Colonic mucosa (tissue), 4 donors: ENCODE data around the gene RAP2A. TPM values are rescaled to one million over a fixed set of nuclear protein-coding genes. Genes with fewer than 3 reads are reported as not detected.

Experiments used
- DNase-seq: peaks from one replicate; pipeline ENCODE4 v3.0.0-alpha.2; 2020
- H3K27ac ChIP-seq: fragments of 200-600 bp; one replicate; pipeline ENCODE4 v1.8.0; 2021
- H3K27me3 ChIP-seq: fragments of 200-600 bp; one replicate; pipeline ENCODE4 v1.8.0; 2021
- H3K36me3 ChIP-seq: fragments of 200-600 bp; one replicate; pipeline ENCODE4 v1.8.0; 2021
- H3K4me1 ChIP-seq: fragments of 200-600 bp; one replicate; pipeline ENCODE4 v1.8.0; 2021; ENCODE audit warnings: mild to moderate bottlenecking
- H3K4me3 ChIP-seq: fragments of 200-600 bp; one replicate; pipeline ENCODE4 v1.8.0; 2021
- H3K9ac ChIP-seq, 2 donors: one replicate each; pipeline ENCODE4 v1.7.0; 2013; ENCODE audit warnings: control low read depth in 2 of 2, low read depth in 2 of 2, low read length in 2 of 2
- H3K9me3 ChIP-seq: fragments of 200-600 bp; one replicate; pipeline ENCODE4 v1.8.0; 2021
- CTCF ChIP-seq: fragments of 200-600 bp; IDR thresholded peaks from one replicate; pipeline ENCODE4 v1.8.0; 2022; ENCODE audit warnings: antibody characterized with exemption, mild to moderate bottlenecking
- intact Hi-C: fragments of 100-400 bp; cut with DNase I; formaldehyde crosslinking; loops from one replicate; pipeline ENCODE4 v1.14.1; 2022
- total RNA-seq, 2 donors: library from RNA; stranded (reverse); fragmentation: NEBNext Ultra II Directional in 1 of 2; extraction: Animal tissue kit (Norgen Biotek cat#: 25700) in 1 of 2; gene quantifications; one replicate each; pipeline ENCODE4 v1.2.1, GENCODE V29; 2021
- donor health status: healthy.
- donor health status: DM: no; HTN: no; CAD: no.
- donor health status: DM: no; HTN: no; CAD: no.

RAP2A gene
- total RNA-seq, 2 donors from 2014 or later = 35.9 to 38.2 TPM

GRCh38 chr13:97475011-97475410 lies 41.0 kb downstream of the RAP2A start:
- Histone ChIP-seq H3K27me3 (no peaks in the 10 kb centered on the region), H3K36me3 (no peaks in the 10 kb centered on the region), H3K27ac (no peak overlapping the region), H3K9me3 (no peaks in the 10 kb centered on the region), H3K9ac (no peak overlapping the region), H3K4me3 (no peak overlapping the region), H3K4me1 (no peaks in the 10 kb centered on the region)
- no peak for DNase-seq
- no peak for TF ChIP-seq CTCF
- intact Hi-C loops = no loop called here

- H3K4me3 ChIP-seq = no peak overlapping the region
- H3K9me3 ChIP-seq = no peaks in the 10 kb centered on the region
- H3K27me3 ChIP-seq = no peaks in the 10 kb centered on the region
- no peaks in the 10 kb centered on the region for H3K36me3 ChIP-seq
- intact Hi-C loops = no loop called here
- H3K9ac ChIP-seq = no peak overlapping the region
- no peaks in the 10 kb centered on the region for H3K4me1 ChIP-seq
- DNase-seq = no peak
- TF ChIP-seq CTCF = no peak
- H3K27ac ChIP-seq = no peak overlapping the region
These were observed 43.9 kb downstream of the RAP2A start for GRCh38 chr13:97477844-97478243.

GRCh38 chr13:97478247-97478646 lies 44.3 kb downstream of the RAP2A start:
- no peak for DNase-seq
- no peak overlapping the region for H3K27ac ChIP-seq
- H3K4me1 ChIP-seq = no peaks in the 10 kb centered on the region
- TF ChIP-seq CTCF = no peak
- H3K4me3 ChIP-seq = no peak overlapping the region
- no peaks in the 10 kb centered on the region for H3K9me3 ChIP-seq
- H3K36me3 ChIP-seq = no peaks in the 10 kb centered on the region
- H3K27me3 ChIP-seq = no peaks in the 10 kb centered on the region
- H3K9ac ChIP-seq = no peak overlapping the region
- intact Hi-C loops = no loop called here

GRCh38 chr13:97483465-97483864 lies 49.5 kb downstream of the RAP2A start:
- no peaks in the 10 kb centered on the region for H3K36me3 ChIP-seq
- no peak overlapping the region for H3K27ac ChIP-seq
- TF ChIP-seq CTCF = no peak
- no peak overlapping the region for H3K4me3 ChIP-seq
- intact Hi-C loops = no loop called here
- H3K4me1 ChIP-seq = no peaks in the 10 kb centered on the region
- no peak for DNase-seq
- H3K9ac ChIP-seq = no peak overlapping the region
- no peaks in the 10 kb centered on the region for H3K9me3 ChIP-seq
- no peaks in the 10 kb centered on the region for H3K27me3 ChIP-seq

GRCh38 chr13:97484301-97484700 lies 50.3 kb downstream of the RAP2A start:
- TF ChIP-seq CTCF = no peak
- DNase-seq = no peak
- Histone ChIP-seq H3K9me3 (no peaks in the 10 kb centered on the region), H3K27me3 (no peaks in the 10 kb centered on the region), H3K27ac (no peak overlapping the region), H3K4me1 (no peaks in the 10 kb centered on the region), H3K4me3 (no peak overlapping the region), H3K9ac (no peak overlapping the region), H3K36me3 (no peaks in the 10 kb centered on the region)
- intact Hi-C loops = no loop called here

GRCh38 chr13:97485320-97485719 lies 51.4 kb downstream of the RAP2A start:
- Histone ChIP-seq H3K36me3 (no peaks in the 10 kb centered on the region), H3K27me3 (no peaks in the 10 kb centered on the region), H3K4me1 (no peaks in the 10 kb centered on the region), H3K9me3 (no peaks in the 10 kb centered on the region), H3K9ac (no peak overlapping the region), H3K4me3 (no peak overlapping the region), H3K27ac (no peak overlapping the region)
- no peak for TF ChIP-seq CTCF
- intact Hi-C loops = no loop called here
- no peak for DNase-seq
